ENCODE data around the gene GPAT3. TPM values are rescaled to one million over a fixed set of nuclear protein-coding genes. Genes with fewer than 3 reads are reported as not detected.
A peak's percentile ranks its signal among the peaks of the same experiment; 100 is the strongest.

GPAT3 gene
- total and polyA plus RNA-seq, 2 experiments from 2014 or later = 1.2 to 2.0 TPM

GRCh38 chr4:83486457-83487129 lies 49.3 kb upstream of the GPAT3 start (continued):
- TF ChIP-seq ZNF462 (CRISPR knock-in tag; IDR thresholded peaks at IDR 0.05) = no peak
- TF ChIP-seq ETS1 (IDR thresholded peaks at IDR 0.05) = no peak
- TF ChIP-seq STAT1 (IDR thresholded peaks at IDR 0.05; ENCODE audit: unreplicated experiment) = no peak

GRCh38 chr4:83489711-83490326 lies 46.1 kb upstream of the GPAT3 start:
- Histone ChIP-seq H3K27me3 (ENCODE audit: insufficient read depth) (no peaks in the 10 kb centered on the region), H2AFZ (no peak overlapping the region), H3K36me3 (ENCODE audit: insufficient read depth) (no peaks in the 10 kb centered on the region), H4K20me1 (replicated peaks; ENCODE audit: insufficient read depth) (no peaks in the 10 kb centered on the region), H3K9me2 (ENCODE audit: insufficient read depth) (no peaks in the 10 kb centered on the region), H3K4me1 (ENCODE audit: insufficient read depth) (peaks cover 4% of the 10 kb centered on the region), H3K4me3 (no peak overlapping the region), H3F3A (replicated peaks; ENCODE audit: low read depth) (no peaks in the 10 kb centered on the region), H3K79me2 (replicated peaks; ENCODE audit: insufficient read depth) (no peaks in the 10 kb centered on the region), H3K27ac (ENCODE audit: low read depth) (no peak overlapping the region), H3K4me2 (no peak overlapping the region)
- Mint-ChIP-seq H3K4me3 (no peak overlapping the region), H3K36me3 (ENCODE audit: low read depth) (no peaks in the 10 kb centered on the region), H3K9me3 (no peaks in the 10 kb centered on the region; the same call in 2 of the 3 replicates), H3K4me1 (peaks cover 4% of the 10 kb centered on the region; the same call in 2 of the 3 replicates), H3K27ac (no peak overlapping the region), H3K27me3 (ENCODE audit: insufficient read depth, low read depth, poor library complexity) (peaks cover 4% of the 10 kb centered on the region)
- DNase-seq (ENCODE audit: low spot score) (peak; percentile 28), ATAC-seq (no peak)
- TF ChIP-seq JUNB (IDR thresholded peaks at IDR 0.05; ENCODE audit: unreplicated experiment) (no peak), CTCF (conservative IDR thresholded peaks at IDR 0.05; ENCODE audit: low read depth in 2 of 2) (peak; percentile 19 to 36; a peak in 3 of 4 replicates)

Data from GM23338 (cell line).